Upper lobe of right lung (tissue), 1 donor: ENCODE results near the gene ATP6V1E1. TPM values are rescaled to one million over a fixed set of nuclear protein-coding genes. Genes with fewer than 3 reads are reported as not detected.
A peak's percentile ranks its signal among the peaks of the same experiment; 100 is the strongest.
"Not testable (repeated sequence)": the region's sequence is repeated elsewhere in the genome, so short reads cannot be mapped to it uniquely, and the experiment has no call there.

Source experiments
- ATAC-seq: fragments of 200-7000 bp; cut with Tn5 transposase; one replicate; pipeline ENCODE4 v1.9.1; 2020; ENCODE audit warnings: mild to moderate bottlenecking, moderate library complexity
- DNase-seq: peaks from one replicate; pipeline ENCODE4 v3.0.0-alpha.2; 2020
- H3K27ac ChIP-seq: fragments of 200-600 bp; one replicate; pipeline ENCODE4 v1.8.0; 2022
- H3K27me3 ChIP-seq: fragments of 200-600 bp; one replicate; pipeline ENCODE4 v1.8.0; 2022; ENCODE audit warnings: mild to moderate bottlenecking
- H3K36me3 ChIP-seq: fragments of 200-600 bp; one replicate; pipeline ENCODE4 v1.8.0; 2022
- H3K4me1 ChIP-seq: fragments of 200-600 bp; one replicate; pipeline ENCODE4 v1.8.0; 2022
- H3K4me3 ChIP-seq: fragments of 200-600 bp; one replicate; pipeline ENCODE4 v1.8.0; 2022; ENCODE audit warnings: mild to moderate bottlenecking
- H3K9me3 ChIP-seq: fragments of 200-600 bp; one replicate; pipeline ENCODE4 v1.8.0; 2022
- CTCF ChIP-seq: fragments of 200-600 bp; IDR thresholded peaks from one replicate; pipeline ENCODE4 v1.8.0; 2022; ENCODE audit warnings: antibody characterized with exemption
- intact Hi-C: fragments of 100-400 bp; cut with DNase I; formaldehyde crosslinking; loops from one replicate; pipeline ENCODE4 v1.11.0; 2022
- total RNA-seq: library from RNA; stranded (reverse); fragmentation: NEBNext Ultra II Directional; extraction: Animal tissue kit (Norgen Biotek cat#: 25700); gene quantifications from one replicate; pipeline ENCODE4 v1.2.1, GENCODE V29; 2021
- donor health status: DM: no; HTN: yes; CAD: no; lungs with severe emphysema.

Gene ATP6V1E1
- total RNA-seq, 1 donor from 2014 or later: 133 TPM

DNA sequence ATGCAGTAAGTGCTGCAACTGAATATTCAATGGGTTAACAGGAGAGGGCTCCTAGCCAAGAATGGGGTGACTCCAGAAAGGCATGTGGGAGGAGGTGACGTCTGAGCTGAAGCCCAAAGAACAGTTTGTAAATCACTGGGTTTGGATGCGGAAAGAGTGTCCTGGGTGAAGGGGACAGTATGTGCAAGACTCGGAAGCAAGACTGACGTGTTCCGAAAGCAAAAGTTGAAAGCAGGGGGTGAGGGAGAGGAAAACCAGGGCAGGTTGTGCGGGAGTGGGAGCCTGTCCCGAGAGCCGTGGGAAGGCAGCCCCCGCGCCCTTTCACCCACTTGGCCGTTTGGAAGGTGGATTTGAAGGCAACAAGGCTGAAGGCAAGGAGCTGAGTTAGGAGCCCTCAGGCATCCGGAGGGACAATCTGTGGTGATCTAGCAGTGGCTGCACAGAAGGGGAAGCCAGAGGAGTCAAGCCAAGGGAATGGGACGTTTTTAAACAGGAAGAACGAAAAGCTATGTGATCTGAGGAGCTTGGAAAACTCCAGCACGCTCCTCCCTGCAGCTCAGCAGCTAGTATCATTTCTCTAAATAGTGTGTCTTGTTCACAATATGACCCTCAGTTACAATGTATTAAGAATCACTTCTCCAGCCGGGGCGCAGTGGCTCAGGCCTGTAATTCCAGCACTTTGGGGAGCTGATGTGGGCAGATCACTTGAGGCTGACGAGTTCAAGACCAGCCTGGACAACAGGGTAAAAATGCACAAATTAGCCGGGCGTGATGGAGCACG is 57.5 kb downstream of the ATP6V1E1 start:
- TF ChIP-seq CTCF: no peak
- Histone ChIP-seq H3K27ac (peak overlapping the region; percentile 84), H3K9me3 (no peaks in the 10 kb centered on the region), H3K4me3 (peak overlapping the region; percentile 31), H3K36me3 (no peaks in the 10 kb centered on the region), H3K4me1 (peaks cover 23% of the 10 kb centered on the region), H3K27me3 (no peaks in the 10 kb centered on the region)
- peak; percentile 79 for DNase-seq
- ATAC-seq: peak; percentile 85
- intact Hi-C loops: no loop called here

- Histone ChIP-seq H3K4me3 (peak overlapping the region; percentile 31), H3K27me3 (no peaks in the 10 kb centered on the region), H3K27ac (peak overlapping the region; percentile 80), H3K4me1 (peaks cover 23% of the 10 kb centered on the region), H3K9me3 (no peaks in the 10 kb centered on the region), H3K36me3 (no peaks in the 10 kb centered on the region)
- DNase-seq: no peak
- intact Hi-C loops: no loop called here
- ATAC-seq: peak; percentile 65
- TF ChIP-seq CTCF: no peak
These were observed 58.5 kb downstream of the ATP6V1E1 start for GRCh38 chr22:17569971-17570511.

- no peak for ATAC-seq
- no peaks in the 10 kb centered on the region for H3K9me3 ChIP-seq
- peaks cover 19% of the 10 kb centered on the region for H3K4me1 ChIP-seq
- intact Hi-C loops: no loop called here
- TF ChIP-seq CTCF: no peak
- H3K4me3 ChIP-seq: no peak overlapping the region
- no peaks in the 10 kb centered on the region for H3K36me3 ChIP-seq
- no peaks in the 10 kb centered on the region for H3K27me3 ChIP-seq
- H3K27ac ChIP-seq: no peak overlapping the region
- DNase-seq: no peak
These were observed 61.8 kb downstream of the ATP6V1E1 start for GRCh38 chr22:17566776-17567175.

- H3K36me3 ChIP-seq, DNase-seq, H3K4me3 ChIP-seq, H3K9me3 ChIP-seq, intact Hi-C loops, ATAC-seq, H3K27ac ChIP-seq, H3K27me3 ChIP-seq: not testable (repeated sequence)
- peaks cover 14% of the 10 kb centered on the region for H3K4me1 ChIP-seq
These were observed 62.4 kb downstream of the ATP6V1E1 start for GRCh38 chr22:17566016-17566687.

- H3K4me3 ChIP-seq: peak overlapping the region; percentile 8
- ATAC-seq (peak; percentile 29), DNase-seq (no peak)
- no peaks in the 10 kb centered on the region for H3K27me3 ChIP-seq
- intact Hi-C loops: no loop called here
- H3K27ac ChIP-seq: peak overlapping the region; percentile 64
- no peaks in the 10 kb centered on the region for H3K4me1 ChIP-seq
- H3K36me3 ChIP-seq: no peaks in the 10 kb centered on the region
- no peak for TF ChIP-seq CTCF
- H3K9me3 ChIP-seq: no peaks in the 10 kb centered on the region
These were observed 64.6 kb downstream of the ATP6V1E1 start for GRCh38 chr22:17563936-17564391.
